Endothelial cell of umbilical vein (primary cell): ENCODE data around the gene DUSP8. TPM values are rescaled to one million over a fixed set of nuclear protein-coding genes. Genes with fewer than 3 reads are reported as not detected.

Experiments used
- BruUV-seq: library from RNA; stranded (reverse); fragments of 400-500 nt; replicated peaks from 2 replicates; lab custom pipeline; 2021; lab: Mats Ljungman, UMichigan
- CTCF ChIA-PET: fragments of 300-600, 350-600 bp; sonication (Branson Sonifier 250); formaldehyde crosslinking; loops from one replicate; lab custom pipeline; 2021; ENCODE audit warnings: antibody characterized with exemption, inconsistent platforms; lab: Charles Lee
- POLR2A ChIA-PET: fragments of 300-600, 350-600 bp; sonication (Branson Sonifier 250); formaldehyde crosslinking; loops from one replicate; lab custom pipeline; 2021; ENCODE audit warnings: antibody characterized with exemption, inconsistent platforms; lab: Charles Lee
- DNase-seq: peaks from one replicate; pipeline ENCODE4 v3.0.0-alpha.2; 2011; ENCODE audit warnings: low read depth, low spot score
- FAIRE-seq: peaks from 2 replicates; lab custom pipeline; 2011; peaks lifted over from hg19 to GRCh38; lab: Jason Lieb, UNC
- H2AFZ ChIP-seq: 2 replicates; pipeline ENCODE4 v1.6.0; 2012; ENCODE audit warnings: low read depth, low read length, control low read depth, inconsistent platforms
- H3K27ac ChIP-seq: 2 replicates; pipeline ENCODE4 v1.5.1; 2011; ENCODE audit warnings: low read depth, mild to moderate bottlenecking, control low read depth, low read length, moderate library complexity; ENCODE audit not compliant: insufficient read depth
- H3K27me3 ChIP-seq, 2 experiments: 2 replicates each; pipeline versions ENCODE4 v1.6.0 to v1.6.1; 2011; ENCODE audit warnings: low read length in 2 of 2, mixed read lengths in 1 of 2; ENCODE audit not compliant: control insufficient read depth in 2 of 2, insufficient read depth in 2 of 2
- H3K36me3 ChIP-seq, 2 experiments: 2 replicates in 1 of 2; 3 replicates in 1 of 2; pipeline ENCODE4 v1.5.1; 2011; ENCODE audit warnings: low read length in 2 of 2, mild to moderate bottlenecking in 1 of 2, moderate library complexity in 1 of 2; ENCODE audit not compliant: control insufficient read depth in 2 of 2, insufficient read depth in 2 of 2; ENCODE audit errors: extremely low read depth in 1 of 2
- H3K4me1 ChIP-seq: 3 replicates; pipeline ENCODE4 v1.5.1; 2011; ENCODE audit warnings: mild to moderate bottlenecking, low read length; ENCODE audit not compliant: control insufficient read depth, insufficient read depth; ENCODE audit errors: extremely low read depth
- H3K4me2 ChIP-seq: 2 replicates; pipeline ENCODE4 v1.6.1; 2011; ENCODE audit warnings: low read length, control low read depth, mixed read lengths; ENCODE audit not compliant: insufficient read depth
- H3K4me3 ChIP-seq, 3 experiments: fragments of 200-600 bp in 1 of 3; sonication (generic), shearing (Covaris generic) in 1 of 3; replicated peaks in 1 of 3; 2 replicates each; pipeline ENCODE4 v1.5.1; 2011 to 2016; ENCODE audit warnings: control low read depth in 3 of 3, low read length in 3 of 3, mild to moderate bottlenecking in 2 of 3, inconsistent platforms in 1 of 3, low read depth in 1 of 3, moderate library complexity in 1 of 3; ENCODE audit not compliant: insufficient read depth in 1 of 3
- H3K79me2 ChIP-seq: 2 replicates; pipeline ENCODE4 v1.6.0; 2012; ENCODE audit warnings: low read length, inconsistent platforms; ENCODE audit not compliant: control insufficient read depth, insufficient read depth
- H3K9ac ChIP-seq: replicated peaks from 2 replicates; pipeline ENCODE3; 2011; ENCODE audit warnings: low read length, control low read depth; ENCODE audit not compliant: insufficient read depth; ENCODE audit errors: extremely low read depth
- H3K9me1 ChIP-seq: replicated peaks from 3 replicates; pipeline ENCODE4 v1.6.0; 2011; ENCODE audit warnings: mild to moderate bottlenecking, low read length; ENCODE audit not compliant: control insufficient read depth, insufficient read depth; ENCODE audit errors: extremely low read depth
- H3K9me3 ChIP-seq: replicated peaks from 2 replicates; pipeline ENCODE4 v1.5.1; 2012; ENCODE audit warnings: low read length, inconsistent platforms; ENCODE audit not compliant: control insufficient read depth, insufficient read depth
- H4K20me1 ChIP-seq: replicated peaks from 2 replicates; pipeline ENCODE3; 2011; ENCODE audit warnings: mild to moderate bottlenecking, low read length; ENCODE audit not compliant: control insufficient read depth, insufficient read depth; ENCODE audit errors: extremely low read depth
- EZH2 ChIP-seq: IDR thresholded peaks from 2 replicates; pipeline ENCODE4 v1.6.1; 2012; ENCODE audit warnings: borderline replicate concordance, low read depth, mild to moderate bottlenecking, moderate library complexity, low read length, inconsistent platforms; ENCODE audit not compliant: severe bottlenecking
- FOS ChIP-seq: IDR thresholded peaks from 2 replicates; pipeline ENCODE4 v1.6.1; 2011; ENCODE audit warnings: mild to moderate bottlenecking, low read length, moderate library complexity, borderline replicate concordance; ENCODE audit not compliant: insufficient read depth
- GATA2 ChIP-seq: IDR thresholded peaks from 2 replicates; pipeline ENCODE4 v1.7.0; 2011; ENCODE audit warnings: low read depth, mild to moderate bottlenecking, moderate library complexity, mixed read lengths, low read length; ENCODE audit not compliant: insufficient read length, insufficient read depth
- JUN ChIP-seq: IDR thresholded peaks from 2 replicates; pipeline ENCODE4 v1.6.1; 2011; ENCODE audit warnings: borderline replicate concordance, low read depth; ENCODE audit not compliant: insufficient read length, insufficient read depth
- MYC ChIP-seq: IDR thresholded peaks from one replicate; pipeline ENCODE4 v1.6.1; 2011; ENCODE audit warnings: mild to moderate bottlenecking, low read depth, low read length
- POLR2A ChIP-seq: IDR thresholded peaks from 2 replicates; pipeline ENCODE4 v1.6.1; 2012; ENCODE audit warnings: low read depth, mild to moderate bottlenecking, control low read depth, low read length
- POLR2AphosphoS5 ChIP-seq: IDR thresholded peaks from 2 replicates; pipeline ENCODE4 v1.6.1; 2012; ENCODE audit warnings: low read depth, mild to moderate bottlenecking, control low read depth, low read length, moderate library complexity; ENCODE audit not compliant: insufficient read depth
- dilution Hi-C: fragments of 300-500 bp; cut with MboI; formaldehyde crosslinking; loops from one replicate; pipeline ENCODE4 v1.15.0; 2019; ENCODE audit warnings: low sequenced_read_pairs; ENCODE audit not compliant: extremely low pct_ligation_motif_present
- intact Hi-C: fragments of 100-400 bp; cut with micrococcal nuclease; formaldehyde crosslinking; loops from one replicate; pipeline ENCODE4 v1.10.0; 2022
- polyA plus RNA-seq, 4 experiments: library from polyadenylated mRNA; depleted of rRNA in 3 of 4; stranded (reverse) in 3 of 4; unstranded in 1 of 4; fragments of >200 nt; gene quantifications; 2 replicates each; pipeline versions ENCODE4 v1.2.1 to v1.2.3, GENCODE V29; 2011 to 2012; ENCODE audit warnings: missing spikeins in 1 of 4
- total RNA-seq: library from RNA; stranded (reverse); gene quantifications from 2 replicates; pipeline ENCODE4 v1.2.3, GENCODE V29; 2021
- TF ChIP-seq, protein P1 (sequence below), 2 donors: IDR thresholded peaks; 1 replicate in 1 of 2; 2 replicates in 1 of 2; pipeline ENCODE4 v1.5.1; 2011; ENCODE audit warnings: low read length in 2 of 2, mild to moderate bottlenecking in 2 of 2, moderate library complexity in 2 of 2, control low read depth in 1 of 2, inconsistent platforms in 1 of 2, low read depth in 1 of 2; ENCODE audit not compliant: insufficient read depth in 1 of 2; ENCODE audit errors: extremely low read depth in 1 of 2
- TF ChIP-seq, protein P2 (sequence below): IDR thresholded peaks from 2 replicates; pipeline ENCODE4 v1.6.1; 2011; ENCODE audit not compliant: insufficient read depth, insufficient read length

DUSP8 gene
- total and polyA plus RNA-seq, 2 donors (not counting 3 experiments of a cell fraction or from before 2014, with no cell fraction given): 4.6 to 5.9 TPM

DNA sequence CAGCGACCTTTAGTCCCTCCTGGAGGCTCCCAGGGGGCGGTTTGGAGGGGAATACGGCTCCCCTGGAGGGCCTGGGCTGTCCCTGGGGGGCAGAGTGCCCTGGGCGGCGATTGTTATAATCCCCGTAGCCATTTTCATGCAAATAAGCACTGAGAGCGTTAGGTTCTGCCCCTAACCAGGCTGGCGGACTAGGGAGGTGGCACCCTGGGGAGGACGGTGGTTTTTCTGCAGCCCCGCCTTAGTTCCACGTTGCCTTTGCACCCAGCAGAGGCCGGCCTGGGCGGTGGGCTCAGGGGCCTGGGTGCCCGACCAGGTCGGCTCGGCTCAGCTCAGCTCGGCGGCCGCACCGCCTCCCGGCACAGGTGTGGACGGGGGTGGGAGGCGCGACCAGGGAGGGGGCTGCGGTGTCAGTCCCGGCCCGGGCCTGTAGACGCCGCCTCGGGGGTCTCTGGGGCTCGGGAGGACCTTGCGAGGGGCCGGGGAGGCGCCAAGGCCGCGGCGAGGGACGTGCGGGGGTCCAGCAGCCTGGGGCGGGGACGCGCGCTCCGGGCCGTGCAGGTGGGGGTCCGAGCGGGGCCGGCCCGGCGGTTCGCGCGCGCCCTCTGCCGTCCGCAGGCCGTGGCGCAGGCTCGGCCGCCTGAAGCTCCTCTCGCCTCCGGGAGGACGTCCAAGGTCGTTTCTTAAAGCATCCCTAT, 2.3 kb upstream of the DUSP8 start:
- H3K9me1 ChIP-seq: no peaks in the 10 kb centered on the region
- peaks cover 5% of the 10 kb centered on the region for H3K4me1 ChIP-seq
- H3K9me3 ChIP-seq: no peaks in the 10 kb centered on the region
- intact Hi-C loops (loop anchor here (1.0 to 10.0 kb wide), 6 partner anchors 28 to 372 kb away; partner anchors contain the start of gene TOLLIP), dilution Hi-C loops (no loop called here)
- ChIA-PET POLR2A (interaction anchor here (0.6 kb wide), 1 partner anchor 10 kb away, joined by 13 read pairs; the partner anchor contains the start of gene KRTAP5-1), CTCF (interaction anchor here (0.5 to 7.6 kb wide), 55 partner anchors 10 to 520 kb away, joined by 3 to 313 read pairs (median 4); partner anchors contain the start of genes KRTAP5-1, KRTAP5-2 and KRTAP5-4)
- H3K9ac ChIP-seq: no peak overlapping the region
- H3K79me2 ChIP-seq: no peaks in the 10 kb centered on the region
- no peak overlapping the region for H3K4me3 ChIP-seq
- TF ChIP-seq EZH2: no peak
- TF ChIP-seq, protein P1, sequence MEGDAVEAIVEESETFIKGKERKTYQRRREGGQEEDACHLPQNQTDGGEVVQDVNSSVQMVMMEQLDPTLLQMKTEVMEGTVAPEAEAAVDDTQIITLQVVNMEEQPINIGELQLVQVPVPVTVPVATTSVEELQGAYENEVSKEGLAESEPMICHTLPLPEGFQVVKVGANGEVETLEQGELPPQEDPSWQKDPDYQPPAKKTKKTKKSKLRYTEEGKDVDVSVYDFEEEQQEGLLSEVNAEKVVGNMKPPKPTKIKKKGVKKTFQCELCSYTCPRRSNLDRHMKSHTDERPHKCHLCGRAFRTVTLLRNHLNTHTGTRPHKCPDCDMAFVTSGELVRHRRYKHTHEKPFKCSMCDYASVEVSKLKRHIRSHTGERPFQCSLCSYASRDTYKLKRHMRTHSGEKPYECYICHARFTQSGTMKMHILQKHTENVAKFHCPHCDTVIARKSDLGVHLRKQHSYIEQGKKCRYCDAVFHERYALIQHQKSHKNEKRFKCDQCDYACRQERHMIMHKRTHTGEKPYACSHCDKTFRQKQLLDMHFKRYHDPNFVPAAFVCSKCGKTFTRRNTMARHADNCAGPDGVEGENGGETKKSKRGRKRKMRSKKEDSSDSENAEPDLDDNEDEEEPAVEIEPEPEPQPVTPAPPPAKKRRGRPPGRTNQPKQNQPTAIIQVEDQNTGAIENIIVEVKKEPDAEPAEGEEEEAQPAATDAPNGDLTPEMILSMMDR (IDR thresholded peaks at IDR 0.05; ENCODE audit: extremely low read depth in 1 of 2, insufficient read depth in 1 of 2, low read depth in 1 of 2, low read length in 2 of 2): peak; percentile 70 to 80
- BruUV-seq: no TSS peak
- H3K27me3 ChIP-seq: peaks cover 10 to 16% of the 10 kb centered on the region in 2 experiments
- no peak overlapping the region for H3K27ac ChIP-seq
- H4K20me1 ChIP-seq: no peaks in the 10 kb centered on the region
- peak overlapping the region; percentile 22 for H3K4me2 ChIP-seq
- no peaks in the 10 kb centered on the region for H3K36me3 ChIP-seq
- DNase-seq (peak; percentile 40), FAIRE-seq (peak; percentile 71)
- H2AFZ ChIP-seq: no peak overlapping the region

DNA sequence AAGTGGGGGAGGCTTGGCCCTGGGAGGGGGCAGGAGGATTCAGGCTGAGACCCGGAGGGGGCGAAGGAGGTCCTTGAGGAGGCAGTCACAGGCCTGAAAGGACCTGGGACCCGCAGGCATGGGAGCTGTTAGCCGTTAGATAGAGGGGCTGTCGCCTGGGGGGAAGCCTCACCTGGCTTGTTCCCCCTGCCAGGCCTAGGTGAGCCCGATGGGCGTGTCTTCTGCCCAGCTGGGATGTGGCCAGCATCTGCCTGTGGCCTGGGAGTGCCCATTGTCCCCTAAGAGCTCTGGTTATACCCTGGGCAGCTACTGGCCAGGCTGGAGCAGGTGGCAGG, 1.8 kb upstream of the DUSP8 start:
- peaks cover 10 to 16% of the 10 kb centered on the region in 2 experiments for H3K27me3 ChIP-seq
- H3K79me2 ChIP-seq: no peaks in the 10 kb centered on the region
- BruUV-seq: no TSS peak
- no peaks in the 10 kb centered on the region for H3K36me3 ChIP-seq
- intact Hi-C loops (loop anchor here (1.0 to 10.0 kb wide), 6 partner anchors 28 to 371 kb away; partner anchors contain the start of gene TOLLIP), dilution Hi-C loops (no loop called here)
- ChIA-PET CTCF (interaction anchor here (1.0 to 7.6 kb wide), 14 partner anchors 8 to 373 kb away, joined by 3 to 313 read pairs (median 12); no protein-coding TSS in a partner anchor), POLR2A (no interaction called here)
- H3K4me3 ChIP-seq: no peak overlapping the region
- H4K20me1 ChIP-seq: no peaks in the 10 kb centered on the region
- no peak overlapping the region for H3K27ac ChIP-seq
- no peak overlapping the region for H3K4me2 ChIP-seq
- H3K9me3 ChIP-seq: no peaks in the 10 kb centered on the region
- peaks cover 5% of the 10 kb centered on the region for H3K4me1 ChIP-seq
- no peaks in the 10 kb centered on the region for H3K9me1 ChIP-seq
- H2AFZ ChIP-seq: no peak overlapping the region
- DNase-seq (no peak), FAIRE-seq (no peak)
- no peak overlapping the region for H3K9ac ChIP-seq
- no peak for TF ChIP-seq MYC
- TF ChIP-seq GATA2: no peak
- TF ChIP-seq, protein P1 (IDR thresholded peaks at IDR 0.05; ENCODE audit: extremely low read depth in 1 of 2, insufficient read depth in 1 of 2, low read depth in 1 of 2, low read length in 2 of 2): no peak
- no peak for TF ChIP-seq FOS
- TF ChIP-seq POLR2AphosphoS5: no peak
- TF ChIP-seq, protein P2, sequence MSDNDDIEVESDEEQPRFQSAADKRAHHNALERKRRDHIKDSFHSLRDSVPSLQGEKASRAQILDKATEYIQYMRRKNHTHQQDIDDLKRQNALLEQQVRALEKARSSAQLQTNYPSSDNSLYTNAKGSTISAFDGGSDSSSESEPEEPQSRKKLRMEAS: no peak
- no peak for TF ChIP-seq JUN
- no peak for TF ChIP-seq POLR2A
- TF ChIP-seq EZH2: no peak
